GM21619 (cell line): ENCODE data around the gene ARHGEF17.
"Not testable (repeated sequence)": the region's sequence is repeated elsewhere in the genome, so short reads cannot be mapped to it uniquely, and the experiment has no call there.

Experiments
- ATAC-seq: cut with Tn5 transposase; IDR thresholded peaks from one replicate; pipeline ENCODE4 v1.9.1; 2021; ENCODE audit not compliant: unreplicated experiment

Gene ARHGEF17, protein sequence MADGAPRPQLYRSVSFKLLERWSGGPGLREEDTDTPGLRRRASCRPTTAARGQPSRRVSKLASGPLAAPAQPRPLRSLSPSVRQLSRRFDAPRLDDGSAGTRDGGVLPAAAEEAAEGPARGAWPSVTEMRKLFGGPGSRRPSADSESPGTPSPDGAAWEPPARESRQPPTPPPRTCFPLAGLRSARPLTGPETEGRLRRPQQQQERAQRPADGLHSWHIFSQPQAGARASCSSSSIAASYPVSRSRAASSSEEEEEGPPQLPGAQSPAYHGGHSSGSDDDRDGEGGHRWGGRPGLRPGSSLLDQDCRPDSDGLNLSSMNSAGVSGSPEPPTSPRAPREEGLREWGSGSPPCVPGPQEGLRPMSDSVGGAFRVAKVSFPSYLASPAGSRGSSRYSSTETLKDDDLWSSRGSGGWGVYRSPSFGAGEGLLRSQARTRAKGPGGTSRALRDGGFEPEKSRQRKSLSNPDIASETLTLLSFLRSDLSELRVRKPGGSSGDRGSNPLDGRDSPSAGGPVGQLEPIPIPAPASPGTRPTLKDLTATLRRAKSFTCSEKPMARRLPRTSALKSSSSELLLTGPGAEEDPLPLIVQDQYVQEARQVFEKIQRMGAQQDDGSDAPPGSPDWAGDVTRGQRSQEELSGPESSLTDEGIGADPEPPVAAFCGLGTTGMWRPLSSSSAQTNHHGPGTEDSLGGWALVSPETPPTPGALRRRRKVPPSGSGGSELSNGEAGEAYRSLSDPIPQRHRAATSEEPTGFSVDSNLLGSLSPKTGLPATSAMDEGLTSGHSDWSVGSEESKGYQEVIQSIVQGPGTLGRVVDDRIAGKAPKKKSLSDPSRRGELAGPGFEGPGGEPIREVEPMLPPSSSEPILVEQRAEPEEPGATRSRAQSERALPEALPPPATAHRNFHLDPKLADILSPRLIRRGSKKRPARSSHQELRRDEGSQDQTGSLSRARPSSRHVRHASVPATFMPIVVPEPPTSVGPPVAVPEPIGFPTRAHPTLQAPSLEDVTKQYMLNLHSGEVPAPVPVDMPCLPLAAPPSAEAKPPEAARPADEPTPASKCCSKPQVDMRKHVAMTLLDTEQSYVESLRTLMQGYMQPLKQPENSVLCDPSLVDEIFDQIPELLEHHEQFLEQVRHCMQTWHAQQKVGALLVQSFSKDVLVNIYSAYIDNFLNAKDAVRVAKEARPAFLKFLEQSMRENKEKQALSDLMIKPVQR (N-terminal part only)

DNA sequence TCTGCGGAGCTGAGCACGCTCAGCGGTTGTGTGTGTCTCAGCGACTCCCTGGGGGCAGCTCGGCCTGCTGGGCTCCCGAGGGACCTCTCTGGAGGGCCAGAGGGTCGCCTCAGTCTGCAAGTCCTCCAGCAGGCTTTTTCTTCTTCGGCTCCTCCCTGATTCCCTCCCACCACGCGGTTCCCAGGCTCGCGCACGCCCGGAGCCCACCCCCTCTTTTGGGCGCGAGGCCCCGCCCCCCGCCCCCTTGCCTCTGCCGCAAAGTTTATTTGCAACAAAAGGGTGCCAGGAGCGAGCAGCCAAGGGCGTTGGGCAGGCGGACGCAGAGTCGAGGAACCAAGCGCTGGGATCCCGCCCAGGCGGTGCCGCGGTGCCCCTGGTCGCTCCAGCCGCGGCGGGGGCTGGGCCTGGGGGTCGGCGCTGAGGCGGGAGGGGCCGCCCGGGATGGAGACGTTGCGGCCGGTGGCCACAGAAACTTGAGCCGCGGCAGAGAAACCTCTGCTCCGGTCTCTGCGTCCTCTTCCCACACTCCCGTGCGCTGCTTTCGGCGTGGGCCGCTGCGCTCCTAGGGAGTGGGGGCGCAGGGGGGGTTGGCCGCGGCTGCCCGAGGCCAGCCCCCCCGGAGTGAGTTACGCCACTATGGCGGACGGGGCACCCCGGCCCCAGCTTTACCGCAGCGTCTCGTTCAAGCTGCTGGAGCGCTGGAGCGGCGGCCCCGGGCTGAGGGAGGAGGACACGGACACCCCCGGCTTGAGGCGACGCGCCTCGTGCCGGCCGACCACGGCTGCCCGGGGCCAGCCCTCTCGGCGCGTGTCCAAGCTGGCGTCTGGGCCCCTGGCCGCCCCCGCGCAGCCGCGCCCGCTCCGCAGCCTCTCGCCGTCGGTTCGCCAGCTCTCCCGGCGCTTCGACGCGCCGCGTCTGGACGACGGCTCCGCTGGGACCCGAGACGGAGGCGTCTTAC, at the start of gene ARHGEF17:
TSS of gene ARHGEF17 (plus strand) at position 274 of the 958 bp plus-strand sequence. CDS start at position 637, 363 bp downstream.
- peak; percentile 31 for ATAC-seq

DNA sequence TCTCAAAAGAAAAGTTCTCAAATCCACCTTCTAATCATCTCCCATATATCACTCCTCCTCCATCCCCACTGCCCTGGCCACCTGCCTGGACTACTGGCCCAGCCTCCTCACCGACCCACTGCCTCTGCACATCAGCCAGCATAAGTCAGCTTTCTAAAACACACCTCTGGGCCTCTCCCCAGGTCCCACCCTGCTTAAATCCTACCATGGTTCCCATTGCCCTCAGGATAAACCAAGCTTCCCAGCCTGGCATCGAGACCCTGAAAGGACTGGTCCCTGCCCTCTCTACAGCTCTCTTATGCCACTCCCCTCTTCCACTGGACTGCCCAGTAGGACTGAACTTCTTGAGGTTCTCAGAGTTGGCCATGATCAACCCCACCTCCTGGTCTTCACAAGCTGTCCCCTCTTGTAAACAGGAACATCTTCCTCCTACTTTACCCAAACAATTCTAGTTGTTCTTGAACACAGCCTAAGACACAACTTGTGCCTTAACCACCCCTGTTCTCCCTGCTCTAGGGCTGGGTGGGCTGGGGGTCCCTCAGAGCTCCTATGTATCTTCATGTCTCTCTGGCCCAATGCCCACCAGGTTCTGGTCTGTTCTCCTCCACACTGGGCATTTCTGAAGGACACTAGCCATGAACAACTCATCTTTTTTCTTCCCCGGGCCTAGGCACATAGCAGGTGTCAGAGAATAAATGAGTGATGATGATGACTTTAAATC, 48.5 kb upstream of the ARHGEF17 start:
- ATAC-seq: no peak

DNA sequence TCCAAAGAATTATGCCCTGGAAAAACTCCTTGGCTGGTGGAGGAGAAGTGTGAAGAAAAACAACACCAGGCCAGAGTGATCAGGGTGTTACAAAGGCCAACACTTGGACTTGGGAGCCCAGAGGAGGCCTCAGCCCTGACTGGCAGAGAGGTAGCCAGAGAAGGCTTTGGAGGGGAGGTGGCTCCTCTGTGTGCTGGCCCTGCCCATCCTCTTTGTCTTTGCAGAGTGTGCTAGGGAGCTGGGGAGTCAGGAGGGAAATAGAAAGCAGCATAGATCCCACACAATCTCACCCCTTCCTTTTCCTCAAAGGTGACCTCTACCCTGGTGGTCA, 48.0 kb upstream of the ARHGEF17 start:
- ATAC-seq: no peak

DNA sequence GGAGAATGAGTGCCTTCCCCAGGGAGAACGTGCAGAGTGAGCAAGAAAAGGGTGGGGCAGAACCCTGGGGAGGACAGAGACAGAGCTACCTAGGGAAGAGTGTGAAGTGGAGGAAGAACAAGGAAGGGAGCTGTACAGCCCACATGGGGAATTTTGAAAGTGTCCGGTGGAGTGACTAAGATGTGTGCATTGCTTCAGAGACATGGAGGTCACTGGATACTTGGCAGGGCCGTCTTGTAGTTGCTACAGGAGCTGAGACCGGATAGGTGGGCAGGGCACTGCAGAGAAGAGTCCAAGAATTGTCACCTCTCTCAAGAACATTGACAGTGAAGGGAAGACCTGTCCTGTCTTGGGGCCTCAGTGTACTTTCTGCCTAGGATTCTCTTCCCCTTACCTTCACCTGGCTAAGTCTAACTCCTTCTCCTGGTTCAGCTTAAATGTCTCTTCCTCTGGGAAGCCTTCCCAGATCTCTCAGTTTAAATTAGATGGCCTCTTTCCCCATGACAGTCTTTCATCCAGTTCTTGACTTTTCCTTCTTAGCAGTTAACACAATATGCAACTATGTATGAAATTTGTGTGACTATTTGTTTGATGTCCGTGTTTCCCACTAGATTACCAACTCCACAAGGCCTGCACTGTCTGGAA, 45.1 kb upstream of the ARHGEF17 start:
- ATAC-seq: no peak

DNA sequence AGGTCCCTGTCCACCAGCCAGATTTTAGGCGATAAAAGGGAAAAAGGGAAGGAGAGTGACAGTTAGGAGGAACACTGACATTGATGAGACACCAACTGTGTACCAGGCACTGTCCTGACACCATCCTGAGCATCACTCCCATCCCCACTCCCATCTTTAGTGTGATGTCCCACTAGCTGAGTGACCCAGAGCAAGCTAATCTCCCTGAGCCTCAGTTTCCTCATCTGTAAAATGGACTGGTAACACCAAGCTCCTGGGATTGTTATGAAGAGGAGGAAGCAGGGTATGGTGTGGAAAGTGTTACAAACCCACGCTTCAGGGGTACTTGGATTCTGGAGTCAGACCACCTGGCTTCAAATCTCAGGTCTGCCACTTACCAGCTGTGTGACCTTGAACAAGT, 44.4 kb upstream of the ARHGEF17 start:
- ATAC-seq: no peak

DNA sequence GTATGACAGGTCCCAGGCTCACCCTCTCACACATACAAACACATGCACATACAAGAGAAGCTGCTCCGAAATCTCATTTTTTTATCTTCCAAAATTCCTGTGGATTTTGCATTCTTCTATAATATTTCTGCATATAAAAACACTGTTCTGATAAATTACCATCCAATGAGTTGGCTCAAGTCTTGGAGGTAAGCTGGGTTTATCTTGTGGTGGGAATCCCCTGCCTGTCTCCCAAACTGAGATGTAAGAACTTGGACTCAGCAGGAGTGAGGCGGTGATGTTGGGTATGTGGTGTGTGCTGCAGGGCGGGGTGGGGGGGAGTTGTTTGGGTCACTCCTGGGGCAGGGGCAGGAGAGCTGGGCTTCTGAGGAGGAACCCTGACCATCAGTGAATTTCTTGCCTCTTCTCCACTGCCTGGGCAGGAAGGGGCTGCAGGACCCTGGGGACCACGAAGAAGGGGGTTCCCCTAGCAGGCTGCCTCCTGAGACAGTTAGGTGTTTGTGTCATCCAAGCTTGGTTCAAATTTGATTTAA, 42.7 kb upstream of the ARHGEF17 start:
- no peak for ATAC-seq

DNA sequence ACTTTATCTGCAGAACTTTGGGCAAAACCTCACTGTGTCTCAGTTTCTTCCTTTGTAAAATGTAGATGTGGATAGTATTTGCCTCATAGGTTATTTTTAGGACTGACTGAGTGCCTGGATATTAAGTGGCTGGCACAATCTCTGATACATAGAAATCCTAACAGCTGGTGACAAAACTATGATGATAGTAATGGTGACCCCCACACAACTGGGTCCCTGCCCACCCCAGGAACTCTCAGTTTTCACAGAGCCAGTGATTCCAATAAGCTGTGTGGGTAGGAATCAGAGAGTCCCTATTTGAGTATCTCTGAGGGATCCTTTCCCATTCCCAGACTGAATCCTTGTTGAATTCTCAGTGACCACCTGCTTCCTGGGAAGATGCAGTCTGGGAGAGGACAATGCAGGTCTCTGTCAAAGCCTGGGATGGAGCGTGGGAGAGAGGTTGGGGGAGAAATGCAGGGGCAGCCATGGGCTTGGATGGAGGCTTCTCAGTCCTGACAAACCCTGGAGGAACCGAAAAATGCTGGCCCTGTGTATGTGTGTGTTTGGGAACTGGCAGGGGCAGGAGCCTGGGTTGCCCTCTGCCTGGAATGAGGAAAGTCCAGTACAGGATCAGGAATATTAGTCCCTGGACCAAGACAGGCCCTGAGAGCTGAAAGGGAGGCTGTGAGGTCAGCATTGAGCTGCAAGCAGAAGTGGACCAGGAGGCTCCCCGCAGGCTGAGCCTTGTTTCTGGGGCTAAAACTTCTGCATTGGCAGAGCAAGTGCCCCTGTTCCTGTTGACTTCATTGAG, 42.0 kb upstream of the ARHGEF17 start:
- no peak for ATAC-seq

DNA sequence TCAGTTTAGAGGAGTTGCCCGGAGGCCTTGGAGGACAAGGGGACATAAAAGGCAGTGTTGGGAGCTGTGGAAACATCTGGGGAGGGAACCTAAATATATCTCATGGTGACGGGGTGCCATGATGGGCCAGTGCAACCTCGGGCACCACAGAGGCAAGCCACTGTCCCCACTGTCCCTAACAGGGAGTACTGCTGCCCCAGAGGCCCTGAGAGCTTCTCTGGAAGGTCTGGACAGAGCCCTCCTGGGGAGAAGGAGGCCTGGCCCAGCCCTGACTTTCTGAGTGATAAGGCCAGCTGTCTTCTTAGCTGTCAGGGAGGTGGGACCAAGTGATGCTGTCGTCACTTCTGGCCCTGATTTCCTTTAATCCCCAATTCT, 41.4 kb upstream of the ARHGEF17 start:
- ATAC-seq: no peak

DNA sequence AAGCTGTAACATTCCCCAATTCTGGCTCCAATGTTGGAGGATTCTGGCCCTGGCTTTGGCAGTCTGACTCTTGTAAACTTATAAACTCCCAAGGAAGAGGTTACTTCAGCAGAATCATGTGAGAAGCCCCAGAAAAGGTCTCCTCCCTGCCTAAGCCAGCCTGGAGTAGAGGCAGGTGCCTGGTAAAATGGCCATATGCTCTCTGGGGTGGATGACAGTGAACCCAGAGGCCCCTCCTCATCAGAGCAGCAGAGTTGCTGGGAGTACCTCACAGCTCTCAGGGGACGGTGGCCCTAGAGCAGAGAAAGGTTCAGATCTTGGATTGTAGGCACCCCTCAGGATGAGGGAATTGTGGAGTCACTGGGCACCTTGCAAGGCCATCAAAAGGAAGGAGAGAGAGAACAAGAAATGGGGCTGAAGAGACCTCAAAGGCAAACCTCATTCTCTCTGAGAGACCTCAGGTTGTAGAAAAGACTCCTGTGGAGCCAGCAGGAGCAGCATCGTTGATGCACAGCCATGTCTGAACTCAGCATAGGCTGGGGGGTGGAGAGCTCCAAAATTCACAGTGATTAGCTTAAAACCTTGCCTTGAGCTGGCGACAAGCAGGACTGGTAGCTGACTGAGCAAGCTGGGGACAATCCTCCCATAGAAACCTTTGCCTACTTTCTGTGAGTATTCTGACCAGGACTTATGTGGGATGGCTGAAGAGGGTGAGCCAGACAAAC, 40.8 kb upstream of the ARHGEF17 start:
- ATAC-seq: no peak

DNA sequence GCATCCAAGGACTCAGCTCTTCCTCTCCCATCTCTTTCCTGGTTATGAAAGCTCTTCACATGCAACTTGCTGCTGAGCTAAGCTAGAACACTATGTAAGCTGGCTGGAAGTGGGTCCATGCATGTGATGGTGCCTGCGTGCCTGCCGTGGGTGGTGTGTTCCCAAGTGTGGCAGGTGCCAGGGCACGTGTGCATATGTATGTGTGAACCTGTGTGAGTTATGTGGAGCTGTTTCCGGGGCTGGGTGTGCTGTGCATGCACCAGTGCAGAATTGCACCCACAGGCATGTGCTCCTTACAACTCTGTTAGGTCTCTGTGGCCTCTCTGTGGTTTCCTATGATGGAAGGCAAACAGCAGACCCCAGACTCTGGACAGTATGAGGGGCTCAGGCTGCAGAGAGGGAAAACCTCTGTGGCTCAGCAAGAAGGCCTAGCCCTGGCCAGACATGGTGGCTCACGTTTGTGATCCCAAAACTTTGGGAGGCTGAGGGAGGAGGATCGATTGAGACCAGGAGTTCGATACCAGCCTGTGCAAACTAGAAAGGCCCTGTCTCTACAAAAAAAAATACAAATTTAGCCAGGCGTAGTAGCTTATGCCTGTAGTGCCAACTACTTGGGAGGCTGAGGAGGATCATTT, 40.1 kb upstream of the ARHGEF17 start:
- no peak for ATAC-seq

DNA sequence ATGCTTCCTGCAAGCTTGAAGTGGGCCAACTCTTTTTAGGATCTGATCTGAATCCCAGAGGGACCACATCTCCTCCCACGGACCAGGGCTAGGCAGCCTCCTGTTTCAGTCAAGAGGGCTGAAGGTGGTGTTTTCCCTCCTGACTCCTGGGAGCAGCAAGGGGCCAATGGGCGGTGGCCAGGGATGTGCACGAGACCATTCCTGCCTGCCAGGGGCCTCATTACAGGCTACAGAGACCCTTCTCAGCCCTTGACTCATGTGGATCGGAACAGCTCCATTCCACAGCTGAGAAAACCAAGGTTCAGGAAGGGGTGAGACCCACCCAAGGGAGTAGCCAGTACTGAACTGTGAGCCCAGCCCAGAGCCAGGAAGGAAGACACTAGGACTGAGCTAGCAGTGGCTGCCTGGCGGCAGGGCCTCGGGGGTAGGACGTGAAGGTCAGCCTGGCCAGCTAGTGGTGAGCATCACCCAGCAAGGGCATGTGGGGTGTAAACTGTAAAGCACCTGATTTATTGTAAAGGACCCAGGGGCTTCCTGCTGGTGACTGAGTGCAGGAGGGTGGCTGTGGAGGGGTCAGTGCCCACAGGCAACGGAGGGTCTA, 39.3 kb upstream of the ARHGEF17 start:
- ATAC-seq: no peak

DNA sequence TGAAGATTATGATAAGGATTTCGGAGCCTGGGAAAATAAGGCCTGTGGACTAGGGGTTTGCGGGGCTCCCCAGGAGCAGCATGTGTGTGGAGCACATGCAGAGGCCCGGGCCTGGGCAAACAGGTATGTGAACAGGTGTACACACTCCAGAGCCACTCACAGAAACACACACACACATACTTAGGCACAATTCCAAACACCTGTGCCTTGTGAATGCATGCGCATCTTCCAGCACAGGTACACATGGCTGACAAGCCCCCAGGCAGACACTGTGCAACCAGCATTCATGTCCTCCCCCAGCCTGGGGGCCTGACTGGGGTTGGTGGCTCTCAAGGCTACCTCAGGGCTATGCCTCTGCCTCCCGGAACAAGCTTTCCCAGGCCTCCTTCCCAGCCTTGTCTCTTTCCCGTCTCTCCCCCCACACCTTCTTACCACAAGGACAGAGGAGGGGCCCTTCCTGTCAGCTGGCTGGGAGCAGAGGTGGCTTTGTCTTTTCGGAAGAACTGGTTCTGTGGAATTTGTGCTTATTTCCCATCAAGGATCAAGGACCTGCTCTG, 38.5 kb upstream of the ARHGEF17 start:
- ATAC-seq: no peak

DNA sequence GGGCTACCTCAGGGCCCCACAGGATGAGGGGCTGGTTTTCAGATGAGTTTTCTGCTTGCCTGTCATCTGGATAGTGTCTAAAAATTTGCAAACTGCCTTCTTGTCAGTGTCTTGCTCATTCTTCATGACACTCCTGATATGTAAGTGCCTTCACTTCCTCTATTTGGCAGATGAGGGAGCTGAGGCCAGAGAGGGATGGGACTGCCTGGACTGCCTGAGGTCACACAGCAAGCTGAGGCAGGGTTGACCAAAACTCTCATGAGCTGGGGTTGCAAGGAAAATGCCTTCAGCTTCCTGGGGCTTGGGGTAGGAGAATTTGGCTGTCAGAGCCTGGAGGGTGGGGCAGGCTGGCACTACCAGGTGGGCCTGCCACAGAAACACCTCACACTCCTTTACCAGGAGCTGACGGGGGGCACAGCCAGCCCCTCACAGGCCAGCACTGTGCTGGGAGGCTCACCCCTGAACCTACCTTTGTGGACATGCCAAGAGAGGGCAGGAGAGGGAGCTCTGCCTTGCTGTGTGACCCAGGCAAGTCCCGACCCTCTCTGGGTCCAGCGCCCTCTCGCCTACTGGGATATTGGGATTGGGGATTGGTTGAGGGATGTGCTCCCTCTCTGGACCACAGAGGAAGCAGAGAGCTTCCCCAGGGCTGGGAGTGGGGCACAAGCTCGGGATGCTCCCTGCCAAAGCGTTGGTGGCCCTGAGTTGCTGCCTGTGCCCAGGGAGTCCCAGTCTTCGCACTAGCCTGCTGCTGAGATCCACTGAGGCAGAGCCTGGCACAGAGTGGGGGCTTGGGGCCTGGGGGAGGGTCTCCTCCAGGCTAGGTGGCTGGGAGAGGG, 37.8 kb upstream of the ARHGEF17 start:
- no peak for ATAC-seq

DNA sequence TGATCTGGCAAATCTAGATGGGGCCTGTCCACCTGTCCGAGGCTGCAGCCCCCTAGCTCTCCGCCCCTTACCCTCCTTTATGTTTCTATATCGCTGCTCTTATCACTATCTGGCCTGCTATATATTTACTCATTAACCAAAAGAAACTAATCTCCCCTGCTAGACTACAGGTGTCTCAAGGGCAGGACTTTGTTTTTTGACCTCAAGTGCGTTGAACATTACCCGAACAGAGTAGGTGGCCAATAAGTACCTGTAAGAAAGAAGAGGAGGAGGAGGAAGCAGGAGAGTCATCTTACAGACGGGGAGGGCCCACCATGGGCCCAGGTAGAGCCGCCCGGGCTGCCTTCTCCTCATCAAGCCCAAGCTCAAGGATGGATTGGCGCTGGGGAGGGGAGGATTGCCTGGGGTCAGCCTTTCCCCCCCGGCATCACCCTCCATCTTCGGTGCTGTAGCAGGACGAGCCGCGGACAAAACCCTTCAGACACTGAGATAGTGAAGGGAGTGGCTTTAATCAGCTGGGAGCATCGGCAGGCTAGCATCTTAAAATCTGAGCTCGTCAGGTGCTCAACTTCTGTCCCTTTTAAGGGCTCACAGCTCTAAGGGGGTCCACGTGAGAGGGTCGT, 37.1 kb upstream of the ARHGEF17 start:
- ATAC-seq: no peak

DNA sequence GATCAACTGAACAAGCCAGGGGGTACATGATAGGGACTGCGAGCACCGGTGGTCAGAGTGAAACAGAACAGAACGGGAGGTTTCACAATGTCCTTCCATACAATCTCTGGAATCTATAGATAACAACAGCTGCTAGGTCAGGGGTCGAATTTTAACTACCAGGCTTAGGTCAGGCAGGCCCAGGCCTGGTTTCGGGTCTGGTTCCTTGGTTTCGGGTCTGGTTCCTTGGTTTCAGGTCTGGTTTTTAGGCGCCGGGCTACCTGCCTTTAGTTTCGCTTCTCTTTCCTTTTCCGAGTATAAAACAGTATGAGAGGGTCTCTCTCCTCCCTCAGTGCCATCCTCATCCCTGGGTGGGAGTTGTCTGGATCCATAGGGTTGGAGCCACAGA, 36.6 kb upstream of the ARHGEF17 start:
- not testable (repeated sequence) for ATAC-seq
